HG02798 (cell line): ENCODE data around the gene PI4KA.
A peak's percentile ranks its signal among the peaks of the same experiment; 100 is the strongest.
"Not testable (repeated sequence)": the region's sequence is repeated elsewhere in the genome, so short reads cannot be mapped to it uniquely, and the experiment has no call there.

Experiments
- ATAC-seq: cut with Tn5 transposase; IDR thresholded peaks from one replicate; pipeline ENCODE4 v1.9.1; 2021; ENCODE audit warnings: mild to moderate bottlenecking; ENCODE audit not compliant: unreplicated experiment, poor library complexity

The PI4KA gene

GRCh38 chr22:20858615-20859416 lies at the start of gene PI4KA, which contains the start of gene SNAP29:
Gene PI4KA (minus strand): TSS chr22:20858811. CDS start chr22:20858725, 86 bp downstream.
Gene SNAP29 (plus strand): TSS chr22:20859007. CDS start chr22:20859111, 104 bp downstream.
- ATAC-seq = peak; percentile 94

GRCh38 chr22:20906387-20906767 lies 47.8 kb upstream of the PI4KA start:
- ATAC-seq = no peak

GRCh38 chr22:20905415-20906386 lies 47.1 kb upstream of the PI4KA start:
- ATAC-seq = no peak

GRCh38 chr22:20904980-20905355 lies 46.4 kb upstream of the PI4KA start:
- no peak for ATAC-seq

GRCh38 chr22:20904008-20904979 lies 45.7 kb upstream of the PI4KA start:
- ATAC-seq = no peak

GRCh38 chr22:20903093-20903492 lies 44.5 kb upstream of the PI4KA start:
- ATAC-seq = no peak

GRCh38 chr22:20901093-20902033 lies 42.8 kb upstream of the PI4KA start:
- not testable (repeated sequence) for ATAC-seq

- ATAC-seq = no peak
Measured at GRCh38 chr22:20899827-20900423, 41.3 kb upstream of the PI4KA start.

GRCh38 chr22:20897737-20898136 lies 39.1 kb upstream of the PI4KA start:
- not testable (repeated sequence) for ATAC-seq

- ATAC-seq = no peak
Measured at GRCh38 chr22:20890975-20891374, 32.4 kb upstream of the PI4KA start.

- ATAC-seq = no peak
Measured at GRCh38 chr22:20889904-20890540, 31.4 kb upstream of the PI4KA start.

- ATAC-seq = no peak
Measured at GRCh38 chr22:20889025-20889704, 30.6 kb upstream of the PI4KA start.

- ATAC-seq = no peak
Measured at GRCh38 chr22:20887375-20887774, 28.8 kb upstream of the PI4KA start.

GRCh38 chr22:20885557-20886323 lies 27.1 kb upstream of the PI4KA start:
- no peak for ATAC-seq

GRCh38 chr22:20885017-20885556 lies 26.5 kb upstream of the PI4KA start:
- ATAC-seq = no peak

- no peak for ATAC-seq
Measured at GRCh38 chr22:20884454-20884853, 25.8 kb upstream of the PI4KA start.
